Medulla oblongata (tissue), 1 donor: ENCODE results near the gene INPP5K.

Experiments used
- DNase-seq: peaks from one replicate; pipeline ENCODE4 v3.0.0-alpha.2; 2015; ENCODE audit errors: extremely low spot score

The INPP5K gene

GRCh38 chr17:1506649-1507267 is 9.7 kb downstream of the INPP5K start:
- DNase-seq, result no peak

- DNase-seq, result no peak
These were observed 10.8 kb downstream of the INPP5K start for GRCh38 chr17:1505586-1505985.

DNA sequence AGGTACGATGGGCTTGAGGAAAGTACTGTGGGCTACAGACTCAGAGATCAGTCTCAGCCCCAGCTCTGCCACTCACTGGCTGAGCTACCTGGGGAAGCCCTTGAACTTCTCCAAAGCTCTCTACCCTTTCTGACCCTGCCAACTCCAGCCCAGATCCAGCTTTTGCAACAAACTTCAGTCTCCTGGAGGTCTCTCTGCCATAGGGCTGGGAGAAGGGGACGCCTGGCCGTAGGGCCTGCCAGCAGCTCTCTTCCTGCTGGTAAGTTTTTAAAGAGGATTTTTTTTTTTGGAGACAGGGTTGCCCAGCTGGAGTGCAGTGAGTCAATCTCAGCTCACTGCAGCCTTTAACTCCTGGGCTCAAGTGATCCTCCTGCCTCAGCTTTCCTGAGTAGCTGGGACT is 11.5 kb downstream of the INPP5K start:
- no peak for DNase-seq

GRCh38 chr17:1503699-1504098 is 12.7 kb downstream of the INPP5K start:
- DNase-seq, result no peak

DNA sequence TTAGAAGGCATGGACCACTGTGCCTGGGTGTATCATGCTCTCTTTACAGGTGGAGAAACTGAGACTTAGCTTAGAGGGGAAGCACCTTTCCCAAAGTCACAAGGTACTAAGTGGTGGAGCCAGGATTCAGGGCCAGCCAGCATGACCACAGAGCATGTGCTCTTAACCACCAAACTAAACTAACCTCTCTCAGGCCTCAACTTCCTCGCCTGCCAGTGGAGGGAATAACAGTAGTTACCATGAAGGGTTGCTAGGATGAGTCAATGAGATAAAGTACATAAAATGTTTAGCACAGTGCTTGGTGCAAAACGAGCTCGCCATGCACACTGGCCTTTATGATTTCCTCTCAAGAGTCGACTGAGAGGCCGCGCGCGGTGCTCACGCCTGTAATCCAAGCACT is 17.5 kb downstream of the INPP5K start:
- DNase-seq, result no peak

GRCh38 chr17:1498233-1498632 is 18.2 kb downstream of the INPP5K start:
- no peak for DNase-seq

- no peak for DNase-seq
These were observed 18.6 kb downstream of the INPP5K start for GRCh38 chr17:1497831-1498230.

- DNase-seq, result no peak
These were observed 19.5 kb downstream of the INPP5K start for GRCh38 chr17:1496869-1497268.

GRCh38 chr17:1495265-1495989 is 21.0 kb downstream of the INPP5K start:
- peak; percentile 22 for DNase-seq

DNA sequence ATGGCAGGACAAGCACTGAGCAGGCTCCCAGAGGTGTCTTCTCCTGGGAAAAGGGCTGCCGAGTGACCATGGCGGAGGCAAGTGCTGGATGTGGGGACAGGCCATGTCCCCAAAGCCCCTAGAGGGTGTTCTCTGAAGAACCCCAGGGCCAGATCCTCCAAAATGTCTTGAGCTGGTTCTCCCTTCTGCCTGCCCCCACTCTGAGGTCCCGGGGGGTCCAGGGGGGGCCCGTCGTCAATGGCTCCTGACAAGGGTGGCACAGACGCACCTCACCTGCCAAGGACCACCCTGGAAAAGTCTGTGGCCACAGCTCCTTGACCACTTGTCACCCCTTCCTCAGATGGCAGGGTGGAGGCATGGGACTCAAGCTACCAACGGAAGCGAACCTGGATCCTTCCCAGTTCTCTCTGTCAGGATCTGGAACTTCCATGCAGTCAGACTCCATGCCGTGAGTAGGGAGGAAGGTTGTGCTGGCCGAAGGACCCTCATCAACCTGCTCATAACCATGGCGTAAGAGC is 21.6 kb downstream of the INPP5K start:
- DNase-seq, result no peak

- DNase-seq, result no peak
These were observed 22.2 kb downstream of the INPP5K start for GRCh38 chr17:1494203-1494602.

DNA sequence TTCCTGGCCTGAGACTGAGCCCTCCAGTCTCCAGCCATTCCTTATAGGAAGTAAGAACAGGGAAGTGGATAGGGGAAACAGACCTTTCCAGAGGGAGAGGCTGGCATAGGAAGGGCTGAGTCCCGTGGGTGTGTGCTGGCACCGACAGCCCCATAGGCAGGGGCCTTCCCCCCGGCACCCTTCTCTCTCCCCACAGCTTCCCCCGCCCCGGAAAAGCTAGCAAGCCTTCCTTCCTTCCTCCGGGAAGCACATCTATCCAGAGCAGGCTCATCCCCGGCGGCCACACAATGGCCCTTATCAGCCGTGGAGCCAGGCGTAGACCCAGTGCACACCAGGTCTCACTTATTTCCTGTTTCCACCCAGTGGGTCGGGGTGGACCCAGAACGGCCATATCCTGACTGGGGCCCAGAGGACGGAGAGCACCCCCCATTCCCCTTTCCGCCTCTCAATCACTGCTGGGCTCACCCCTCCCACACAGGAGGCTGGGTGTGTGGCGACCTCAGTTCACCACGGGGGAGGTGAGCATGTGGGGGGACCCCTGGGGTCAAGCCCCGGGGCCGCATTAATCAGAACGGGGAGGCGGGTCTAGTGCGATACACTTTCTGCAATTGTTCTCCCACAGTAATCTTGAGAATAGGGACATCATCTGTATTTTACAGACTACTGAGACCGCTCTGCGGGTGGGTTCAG is 23.0 kb downstream of the INPP5K start:
- no peak for DNase-seq

- DNase-seq, result no peak
These were observed 23.9 kb downstream of the INPP5K start, which contains the start of gene MYO1C for GRCh38 chr17:1492249-1493206. Gene MYO1C (minus strand): TSS chr17:1492686. CDS start chr17:1492487, 199 bp downstream.

- DNase-seq, result peak; percentile 37
These were observed 24.8 kb downstream of the INPP5K start for GRCh38 chr17:1491443-1492248.

DNA sequence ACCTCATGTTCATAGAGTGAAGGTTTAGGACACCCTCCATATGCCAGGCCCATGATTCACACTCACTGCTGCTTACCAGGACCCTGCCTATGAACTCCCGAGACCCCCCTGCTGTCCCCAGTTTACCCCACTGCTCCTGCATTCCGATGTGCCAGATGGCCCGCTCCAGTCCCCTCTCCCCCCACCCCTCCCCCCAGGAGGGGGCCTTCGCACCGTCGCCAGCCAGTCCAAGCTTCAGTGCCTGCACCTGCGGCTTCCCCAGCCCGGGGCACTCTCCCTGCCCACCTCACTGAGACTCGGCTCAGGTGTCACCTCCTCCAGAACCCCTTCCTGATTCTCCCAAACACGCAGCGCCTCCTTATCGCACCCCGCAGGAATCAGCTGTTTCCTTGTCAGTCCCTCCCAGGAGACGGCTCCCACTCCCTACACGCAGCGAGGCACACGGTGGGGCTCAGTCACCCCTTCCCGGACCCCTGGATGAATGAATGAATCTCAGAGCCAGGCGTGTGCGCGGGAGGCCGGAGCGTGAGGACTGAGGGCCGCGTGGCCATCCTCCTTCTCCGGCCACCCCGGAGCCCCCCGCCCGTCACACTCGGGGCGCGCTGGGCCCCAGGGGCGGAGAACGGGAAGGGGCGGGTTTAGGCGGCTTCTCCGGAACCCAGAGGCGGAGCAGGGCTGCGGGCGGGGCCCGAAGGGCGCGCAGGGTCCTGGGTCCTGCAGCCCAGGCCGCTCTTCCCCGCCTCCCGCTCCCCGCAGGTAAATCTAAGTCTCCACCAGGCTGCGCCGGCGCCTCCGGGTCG is 25.6 kb downstream of the INPP5K start:
- DNase-seq, result peak; percentile 40

DNA sequence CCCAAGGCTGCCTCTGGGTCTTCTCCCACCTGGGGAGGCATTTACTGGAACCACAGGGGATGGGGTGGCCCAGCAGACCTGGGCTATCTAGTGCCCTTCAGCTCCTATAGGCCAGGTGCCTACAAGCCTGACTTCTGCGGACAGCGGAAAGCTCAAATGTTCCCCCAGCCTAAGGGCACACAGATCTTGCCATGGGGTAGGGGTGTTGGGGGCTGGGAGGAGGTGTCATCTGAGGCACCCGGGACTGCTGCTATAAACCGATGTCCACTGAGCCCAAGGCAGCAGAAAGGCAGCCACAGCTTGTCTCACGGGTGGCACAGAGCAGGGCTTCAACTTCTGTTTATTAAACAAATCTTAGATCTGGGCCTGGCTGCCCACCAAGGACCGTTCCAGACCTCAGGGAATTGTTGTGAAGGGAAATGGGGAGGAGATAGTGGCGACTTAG is 27.6 kb downstream of the INPP5K start:
- DNase-seq, result no peak

- DNase-seq, result peak; percentile 81
These were observed 28.2 kb downstream of the INPP5K start for GRCh38 chr17:1487939-1488825.

DNA sequence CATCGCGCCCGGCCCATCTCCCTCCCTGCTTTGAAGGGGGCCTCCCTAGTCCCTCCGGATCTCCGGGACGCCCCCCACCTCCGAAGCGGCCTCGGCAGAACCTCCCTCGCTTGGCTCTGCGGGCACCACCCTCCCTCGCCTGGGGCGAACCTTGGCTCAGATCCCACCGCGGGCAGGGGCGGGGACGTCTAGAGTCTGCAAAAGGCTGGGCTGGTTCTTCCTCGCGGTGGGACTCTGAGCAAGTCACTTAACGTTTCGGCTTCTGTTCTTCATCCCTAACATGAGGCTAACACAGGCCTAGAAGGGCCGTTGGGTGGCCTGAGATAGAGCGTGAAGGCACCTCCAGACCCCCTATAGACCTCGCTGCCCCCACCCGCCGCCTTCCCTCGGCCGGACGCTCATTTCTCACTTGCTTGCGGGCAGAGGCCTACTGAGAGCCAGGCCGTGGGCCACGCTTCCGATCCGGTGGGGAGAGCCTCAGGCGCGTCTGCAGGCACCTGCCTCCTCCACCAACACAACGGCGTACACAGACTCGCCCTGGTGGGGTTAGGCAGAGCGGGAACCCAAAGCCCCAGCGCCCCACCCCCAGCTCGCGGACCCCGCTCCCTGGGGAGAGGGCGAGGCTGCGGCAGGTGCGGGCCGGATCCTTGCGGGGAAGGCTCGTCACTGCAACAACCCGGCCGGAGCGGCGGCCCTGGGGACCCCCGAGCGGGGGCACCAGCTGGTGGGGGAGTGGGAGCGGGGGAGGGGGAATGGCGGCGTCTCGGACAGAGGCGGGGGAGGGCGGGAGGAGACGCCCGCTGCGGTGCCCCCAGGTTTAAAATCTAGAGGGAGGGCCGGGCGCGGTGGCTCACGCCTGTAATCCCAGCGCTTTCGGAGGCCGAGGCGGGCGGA is 29.4 kb downstream of the INPP5K start:
- peak; percentile 45 for DNase-seq
